Stimulated activated CD4-positive, alpha-beta T cell treated with anti-CD3 and anti-CD28 coated beads, Interleukin-12 subunit alpha, Interleukin-12 subunit beta, amount 100 ng/mL, for 48 hours (primary cell): ENCODE data around the gene PORCN.
"Not testable (repeated sequence)": the region's sequence is repeated elsewhere in the genome, so short reads cannot be mapped to it uniquely, and the experiment has no call there.

Source experiments
- DNase-seq, 3 donors: peaks; one replicate each; pipeline ENCODE4 v3.0.0-alpha.2; 2020; ENCODE audit warnings: low read depth in 2 of 3, low spot score in 1 of 3

Gene PORCN

GRCh38 chrX:48509619-48510018, 827 bp downstream of the PORCN start:
- no peak for DNase-seq

GRCh38 chrX:48511560-48511959, 2.8 kb downstream of the PORCN start:
- DNase-seq: no peak

DNA sequence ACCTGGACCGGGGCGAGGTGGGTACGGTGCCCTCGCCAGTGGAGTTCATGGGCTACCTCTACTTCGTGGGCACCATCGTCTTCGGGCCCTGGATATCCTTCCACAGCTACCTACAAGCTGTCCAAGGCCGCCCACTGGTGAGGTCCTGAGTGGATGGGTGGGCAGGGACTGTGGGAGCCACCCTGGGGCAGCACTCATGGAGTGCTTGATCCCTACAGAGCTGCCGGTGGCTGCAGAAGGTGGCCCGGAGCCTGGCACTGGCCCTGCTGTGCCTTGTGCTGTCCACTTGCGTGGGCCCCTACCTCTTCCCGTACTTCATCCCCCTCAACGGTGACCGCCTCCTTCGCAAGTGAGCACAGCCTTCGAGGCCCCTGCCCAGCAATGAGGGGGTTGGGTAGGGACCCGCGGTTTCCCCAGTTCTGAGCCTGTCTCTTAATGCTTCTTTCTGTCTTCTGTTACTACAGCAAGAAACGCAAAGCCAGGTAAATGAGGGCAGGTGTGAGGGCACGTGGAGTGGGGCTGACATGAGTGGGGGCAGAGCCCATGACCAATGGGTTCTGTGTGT, 3.7 kb downstream of the PORCN start:
- DNase-seq: no peak

GRCh38 chrX:48513670-48514069, 4.9 kb downstream of the PORCN start:
- DNase-seq: no peak

DNA sequence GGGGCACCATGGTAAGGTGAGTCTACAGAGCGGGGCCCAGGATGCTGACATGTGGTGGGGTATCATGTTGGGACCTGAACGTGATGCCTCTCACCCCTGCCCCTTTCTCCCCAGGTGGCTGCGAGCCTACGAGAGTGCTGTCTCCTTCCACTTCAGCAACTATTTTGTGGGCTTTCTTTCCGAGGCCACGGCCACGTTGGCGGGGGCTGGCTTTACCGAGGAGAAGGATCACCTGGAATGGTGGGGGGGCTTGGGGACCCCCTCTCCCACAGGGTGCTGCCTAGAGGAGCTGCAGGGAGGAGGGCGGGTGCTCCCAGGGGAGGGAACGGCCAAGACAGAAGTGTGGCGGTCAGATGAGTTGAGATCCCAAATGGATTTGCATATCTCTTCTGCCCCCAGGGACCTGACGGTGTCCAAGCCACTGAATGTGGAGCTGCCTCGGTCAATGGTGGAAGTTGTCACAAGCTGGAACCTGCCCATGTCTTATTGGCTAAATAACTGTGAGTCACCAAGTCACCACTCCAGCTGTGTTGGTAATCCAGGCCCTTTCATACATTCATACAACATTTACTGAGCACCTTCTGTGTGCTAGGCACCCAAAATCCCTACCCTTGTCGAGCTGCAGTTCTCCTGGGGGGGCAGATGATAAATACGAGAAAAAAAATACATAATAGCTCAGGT, 5.5 kb downstream of the PORCN start:
- DNase-seq: no peak

- DNase-seq: no peak
Measured at GRCh38 chrX:48514868-48515460, 6.2 kb downstream of the PORCN start.

DNA sequence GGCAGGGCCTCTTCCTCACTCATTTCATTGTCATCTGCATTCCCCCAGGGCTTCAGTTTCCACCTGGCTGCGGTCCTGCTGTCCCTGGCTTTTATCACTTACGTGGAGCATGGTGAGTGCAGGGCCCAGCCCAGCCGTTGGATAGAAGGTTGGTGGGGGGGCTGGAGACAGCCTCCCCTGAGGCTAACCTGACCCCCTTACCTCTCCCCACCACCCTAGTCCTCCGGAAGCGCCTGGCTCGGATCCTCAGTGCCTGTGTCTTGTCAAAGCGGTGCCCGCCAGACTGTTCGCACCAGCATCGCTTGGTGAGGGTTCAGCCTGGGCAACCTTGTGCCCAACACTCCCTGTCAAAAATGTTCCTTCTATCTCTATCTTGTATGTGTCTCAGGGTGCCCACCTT, 7.0 kb downstream of the PORCN start:
- no peak for DNase-seq

DNA sequence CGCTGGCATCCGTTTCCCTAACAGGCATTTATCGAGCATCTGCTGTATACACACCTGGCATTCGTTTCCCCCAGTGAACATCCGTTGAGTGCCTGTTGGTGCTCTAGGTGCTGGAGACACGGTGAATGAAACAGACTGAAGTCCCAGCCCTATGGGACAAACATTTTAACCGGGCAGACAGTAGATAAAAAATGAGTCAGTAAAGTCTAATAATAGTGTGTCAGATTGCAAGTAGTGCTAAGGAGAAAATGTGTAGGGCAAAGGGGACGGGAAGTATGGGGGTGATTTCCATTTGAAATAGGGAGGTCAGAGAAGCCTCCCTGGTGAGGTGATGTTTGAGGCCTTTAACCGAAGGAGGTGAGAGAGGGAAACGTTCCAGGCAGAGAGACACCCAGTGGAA, 7.5 kb downstream of the PORCN start:
- DNase-seq: no peak

GRCh38 chrX:48516987-48517386, 8.2 kb downstream of the PORCN start:
- DNase-seq: no peak

DNA sequence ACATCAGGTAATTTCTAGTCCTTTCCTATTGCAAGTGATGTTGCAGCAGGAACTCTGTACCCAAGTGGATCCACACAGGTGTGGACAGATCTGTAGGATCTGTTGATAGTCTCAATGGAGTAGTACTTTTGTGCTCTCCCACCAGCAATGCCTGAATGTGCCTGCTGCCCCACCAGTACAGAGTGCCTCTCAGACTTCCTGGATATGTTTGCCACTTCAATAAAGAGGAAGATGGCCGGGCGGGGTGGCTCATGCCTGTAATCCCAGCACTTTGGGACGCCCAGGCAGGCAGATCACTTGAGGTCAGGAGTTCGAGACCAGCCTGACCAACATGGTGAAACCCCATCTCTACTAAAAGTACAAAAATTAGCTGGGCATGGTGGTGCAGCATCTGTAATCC, 10.7 kb downstream of the PORCN start:
- DNase-seq: not testable (repeated sequence)

DNA sequence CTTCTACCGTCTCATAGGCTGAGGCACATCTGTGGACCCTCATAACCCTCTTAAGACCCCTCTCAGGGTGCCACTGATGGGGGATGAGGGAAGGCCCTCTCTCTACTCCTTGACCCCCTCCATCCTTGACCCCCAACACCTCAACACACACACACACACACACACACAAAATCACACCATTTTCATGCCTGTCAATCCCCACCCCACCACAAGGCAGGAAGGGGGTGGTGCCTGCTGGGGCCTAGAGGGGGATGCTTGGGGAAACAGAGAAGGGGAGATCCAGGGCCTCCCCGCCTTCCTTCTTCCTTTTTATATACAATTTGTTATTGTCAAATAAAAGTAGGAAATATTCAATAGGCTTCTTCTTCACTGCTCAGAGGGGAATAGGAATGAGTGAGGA, 11.7 kb downstream of the PORCN start:
- no peak for DNase-seq

GRCh38 chrX:48520976-48521352, 12.2 kb downstream of the PORCN start:
- no peak for DNase-seq

DNA sequence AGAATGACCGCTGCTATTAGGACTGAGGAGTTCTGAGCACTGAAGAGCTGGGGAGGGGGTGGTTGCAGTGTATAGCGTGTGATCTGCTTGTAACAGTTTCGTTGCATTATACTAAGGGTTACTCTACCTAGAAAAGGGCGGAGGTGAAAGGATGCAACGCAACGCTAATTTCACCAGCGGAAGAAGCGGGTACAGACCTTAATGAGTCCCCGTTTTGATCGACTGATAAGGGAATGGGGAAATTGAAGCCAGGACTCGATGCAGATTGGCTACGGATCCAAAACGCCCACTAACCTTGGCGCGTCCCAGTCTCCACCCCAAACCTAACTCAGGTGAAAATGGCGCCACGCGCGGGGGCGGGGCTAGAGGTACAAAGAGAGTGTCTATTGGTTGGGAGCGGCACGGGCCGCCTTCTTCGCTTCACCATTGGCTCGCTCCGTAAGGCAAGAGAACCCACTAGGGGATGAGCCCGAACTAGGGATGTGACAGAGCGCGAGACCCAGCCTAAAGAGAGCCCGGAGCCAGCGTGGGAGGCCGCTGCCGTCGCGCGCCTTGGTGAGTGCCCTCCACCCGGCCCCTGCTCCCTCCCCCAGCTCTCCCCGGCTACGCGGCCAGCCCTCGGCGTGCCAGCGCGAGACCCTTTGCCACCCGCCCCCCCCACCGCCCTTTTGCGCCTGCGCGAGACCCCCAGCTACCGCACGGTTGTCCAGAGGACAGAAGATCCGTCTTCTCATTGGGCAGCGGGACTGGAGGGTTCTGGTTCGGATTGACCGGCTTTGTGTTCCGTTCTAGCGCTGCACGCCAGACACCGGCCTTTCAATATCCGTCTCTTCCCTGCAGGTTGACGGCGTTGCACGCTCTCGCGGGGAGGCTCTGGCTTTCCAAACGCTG, 12.8 kb downstream of the PORCN start, which contains the start of gene EBP:
TSS of gene EBP (plus strand) at position 456 of the 891 bp plus-strand sequence. CDS start 1,964 bp downstream, outside the sequence.
- peak; percentile 88 to 93 (median 90) for DNase-seq

DNA sequence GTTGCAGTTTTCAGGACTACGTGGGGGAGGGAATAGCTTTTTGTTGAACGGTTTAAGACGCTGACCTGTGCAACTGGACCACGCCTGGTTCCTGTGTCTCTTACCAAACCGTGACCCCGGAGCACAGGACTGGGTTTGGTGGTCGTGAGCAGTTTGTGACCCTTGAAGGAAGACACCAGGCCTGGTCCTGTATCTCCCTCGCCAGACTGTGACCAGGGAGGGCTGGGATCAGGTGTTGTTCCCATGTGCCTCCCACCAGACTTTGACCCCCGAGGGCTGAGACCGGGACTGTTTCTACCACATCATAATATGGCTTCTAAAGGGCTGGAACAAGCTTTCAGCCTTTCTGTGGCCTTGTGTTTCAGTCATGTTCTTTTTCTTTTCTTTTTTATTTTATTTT, 13.5 kb downstream of the PORCN start:
- no peak for DNase-seq

GRCh38 chrX:48523682-48524081, 14.9 kb downstream of the PORCN start:
- DNase-seq: no peak

DNA sequence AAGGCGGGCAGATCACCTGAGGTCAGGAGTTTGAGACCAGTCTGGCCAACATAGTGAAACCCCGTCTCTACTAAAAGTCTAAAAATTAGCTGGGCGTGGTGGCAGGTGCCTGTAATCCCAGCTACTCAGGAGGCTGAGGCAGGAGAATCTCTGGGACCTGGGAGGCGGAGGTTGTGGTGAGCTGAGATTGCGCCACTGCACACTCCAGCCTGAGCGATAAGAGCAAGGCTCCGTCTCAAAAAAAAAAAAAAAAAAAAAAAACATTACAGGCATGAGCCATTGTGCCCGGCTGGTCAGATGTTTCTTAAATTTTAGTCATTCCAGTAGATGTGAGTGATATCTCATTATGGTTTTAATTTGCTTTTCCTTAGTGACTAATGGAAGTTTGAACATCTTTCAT, 17.1 kb downstream of the PORCN start:
- not testable (repeated sequence) for DNase-seq

DNA sequence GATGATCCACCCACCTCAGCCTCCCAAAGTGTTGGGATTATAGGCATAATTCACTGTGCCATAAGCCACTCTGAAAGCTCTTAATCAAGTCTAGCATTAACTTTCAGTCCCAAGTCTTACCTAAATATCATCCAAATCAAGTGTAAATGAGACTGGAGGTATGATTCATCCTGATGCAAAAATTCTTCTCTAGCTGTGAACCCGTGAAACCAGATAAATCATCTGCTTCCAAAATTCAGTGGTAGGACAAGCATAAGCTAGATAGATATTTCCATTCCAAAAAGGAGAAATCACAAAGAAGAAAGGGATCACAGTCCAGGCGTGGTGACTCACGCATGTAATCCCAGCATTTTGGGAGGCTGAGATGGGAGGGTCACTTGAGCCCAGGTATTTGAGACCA, 21.9 kb downstream of the PORCN start:
- no peak for DNase-seq

GRCh38 chrX:48531358-48531959, 22.7 kb downstream of the PORCN start:
- DNase-seq: no peak

GRCh38 chrX:48532161-48532560, 23.4 kb downstream of the PORCN start:
- DNase-seq: no peak

DNA sequence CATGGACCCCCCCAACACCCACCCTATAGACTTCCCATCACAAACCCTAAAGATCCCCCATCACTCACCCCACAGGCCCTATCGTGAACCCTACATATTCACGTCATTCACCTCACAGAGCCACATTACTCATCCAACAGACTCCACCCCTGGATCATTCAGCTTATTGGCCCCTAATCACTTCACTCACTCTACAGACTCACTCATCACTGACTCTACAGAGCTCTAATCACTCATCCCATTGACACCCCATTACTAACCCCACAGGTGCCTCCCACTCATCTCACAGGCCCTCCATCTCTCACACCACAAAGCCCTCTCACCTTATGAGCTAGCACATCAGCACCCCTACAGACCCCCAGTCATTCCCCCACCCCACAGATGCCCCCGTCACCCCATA, 24.4 kb downstream of the PORCN start:
- DNase-seq: no peak

DNA sequence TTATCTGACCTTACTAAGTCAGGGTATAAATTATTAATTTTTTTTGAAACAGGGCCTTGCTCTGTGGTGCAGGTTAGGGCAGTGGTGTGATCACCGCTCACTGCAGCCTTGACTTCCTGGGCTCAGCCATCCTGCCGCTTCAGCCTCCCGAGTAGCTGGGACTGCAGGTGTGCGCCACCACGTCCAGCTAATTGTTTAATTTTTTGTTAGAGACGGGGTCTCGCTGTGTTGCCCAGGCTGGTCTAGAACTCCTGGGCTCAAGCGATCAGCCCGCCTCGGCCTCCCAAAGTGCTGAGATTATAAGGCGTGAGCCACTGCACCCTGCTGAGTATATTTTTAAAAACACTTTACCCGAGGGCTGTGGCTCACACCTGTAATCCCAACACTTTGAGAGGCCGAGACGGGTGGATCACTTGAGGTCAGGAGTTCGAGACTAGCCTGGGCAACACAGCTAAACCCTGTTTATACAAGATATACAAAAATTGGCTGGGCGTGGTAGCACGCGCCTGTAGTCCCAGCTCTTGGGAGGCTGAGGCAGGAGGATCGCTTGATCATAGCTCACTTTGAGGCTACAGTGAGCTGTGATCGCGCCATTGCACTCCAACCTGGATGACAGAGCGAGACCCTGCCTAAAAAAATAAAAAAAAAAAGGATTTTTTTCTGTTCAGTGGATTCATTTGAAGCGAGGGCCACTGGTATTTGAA, 30.0 kb downstream of the PORCN start:
- DNase-seq: no peak
